GM12878 (cell line): Measurements from ENCODE around the gene CLCNKA. TPM values are rescaled to one million over a fixed set of nuclear protein-coding genes. Genes with fewer than 3 reads are reported as not detected.
"Not testable (repeated sequence)": the region's sequence is repeated elsewhere in the genome, so short reads cannot be mapped to it uniquely, and the experiment has no call there.

Source experiments
- ATAC-seq: fragments of 200-7000 bp; cut with Tn5 transposase; 3 replicates; pipeline ENCODE4 v1.9.1; 2020; ENCODE audit warnings: mild to moderate bottlenecking, moderate library complexity
- BruUV-seq: library from RNA; stranded (reverse); fragments of 400-500 nt; replicated peaks from 2 replicates; lab custom pipeline; 2021; lab: Mats Ljungman, UMichigan
- CTCF ChIA-PET: fragments of 300-600 bp; sonication (Branson Sonifier 250); formaldehyde crosslinking; extraction: SDS; loops from one replicate; lab custom pipeline; 2021; ENCODE audit warnings: inconsistent platforms; lab: Yijun Ruan, JAX
- POLR2A ChIA-PET: fragments of 350-600 bp; formaldehyde crosslinking; extraction: SDS; loops from one replicate; lab custom pipeline; 2021; ENCODE audit warnings: inconsistent platforms; lab: Charles Lee
- RAD21 ChIA-PET: fragments of 300-600 bp; sonication (Branson Sonifier 250); formaldehyde crosslinking; loops from one replicate; lab custom pipeline; 2023; ENCODE audit warnings: antibody characterized with exemption; ENCODE audit not compliant: unreplicated experiment; lab: Charles Lee
- SMC1A ChIA-PET: fragments of 300-600 bp; sonication (Branson Sonifier 250); formaldehyde crosslinking; loops from one replicate; lab custom pipeline; 2023; ENCODE audit not compliant: unreplicated experiment, uncharacterized antibody; lab: Charles Lee
- DNase-seq: peaks from one replicate; pipeline ENCODE4 v3.0.0-alpha.2; 2011; ENCODE audit warnings: low read depth, low spot score
- FAIRE-seq: peaks from 3 replicates; lab custom pipeline; 2011; peaks lifted over from hg19 to GRCh38; lab: Jason Lieb, UNC
- H2AFZ ChIP-seq: 2 replicates; pipeline ENCODE4 v1.6.0; 2011; ENCODE audit warnings: low read depth, low read length, control low read depth; ENCODE audit not compliant: control insufficient read depth
- H3K27ac ChIP-seq: 2 replicates; pipeline ENCODE4 v1.5.1; 2011; ENCODE audit warnings: control low read depth; ENCODE audit not compliant: control insufficient read depth, insufficient read depth
- H3K27me3 ChIP-seq, 2 experiments: replicated peaks in 1 of 2; 2 replicates each; pipeline versions ENCODE4 v1.6.0 to v1.6.1; 2011; ENCODE audit warnings: low read length in 1 of 2; ENCODE audit not compliant: control insufficient read depth in 2 of 2, insufficient read depth in 2 of 2
- H3K36me3 ChIP-seq, 2 experiments: 2 replicates each; pipeline ENCODE4 v1.5.1; 2011; ENCODE audit warnings: low read length in 1 of 2; ENCODE audit not compliant: control insufficient read depth in 2 of 2, insufficient read depth in 2 of 2
- H3K4me1 ChIP-seq: 2 replicates; pipeline ENCODE4 v1.6.1; 2011; ENCODE audit warnings: mild to moderate bottlenecking, low read length, moderate library complexity, mixed read lengths; ENCODE audit not compliant: control insufficient read depth, insufficient read depth
- H3K4me2 ChIP-seq: 2 replicates; pipeline ENCODE4 v1.6.0; 2011; ENCODE audit warnings: control low read depth; ENCODE audit not compliant: control insufficient read depth, insufficient read depth
- H3K4me3 ChIP-seq: fragments of 200-600 bp; sonication (generic); 2 replicates; pipeline ENCODE4 v1.5.1; 2016
- H3K79me2 ChIP-seq: 2 replicates; pipeline ENCODE4 v1.6.0; 2011; ENCODE audit warnings: low read length; ENCODE audit not compliant: control insufficient read depth, insufficient read depth
- H3K9ac ChIP-seq: 2 replicates; pipeline ENCODE4 v1.8.0; 2011; ENCODE audit warnings: low read length, control low read depth, mixed read lengths; ENCODE audit not compliant: control insufficient read depth, insufficient read depth
- H3K9me3 ChIP-seq: replicated peaks from 3 replicates; pipeline ENCODE4 v1.5.1; 2011; ENCODE audit warnings: mild to moderate bottlenecking, low read length; ENCODE audit not compliant: control insufficient read depth, insufficient read depth
- H4K20me1 ChIP-seq: 2 replicates; pipeline ENCODE4 v1.6.0; 2011; ENCODE audit not compliant: control insufficient read depth, insufficient read depth
- WGBS: methylation state at CpG from one replicate; pipeline ENCODE4 v1.1.6; 2016; ENCODE audit warnings: low lambda C conversion rate; ENCODE audit not compliant: insufficient replicate concordance, insufficient coverage; ENCODE audit errors: missing lambda C conversion rate; 5-methylcytosine and 5-hydroxymethylcytosine counted together
- in situ Hi-C: fragments of 300-500 bp; cut with MboI; formaldehyde crosslinking; loops from 9 replicates; pipeline ENCODE4 v1.14.3; 2018; ENCODE audit warnings: mixed read lengths
- intact Hi-C: fragments of 100-400 bp; cut with micrococcal nuclease; formaldehyde crosslinking; loops from one replicate; pipeline ENCODE4 v1.14.2; 2022; ENCODE audit not compliant: unreplicated experiment
- polyA plus RNA-seq, 11 experiments: library from polyadenylated mRNA; depleted of rRNA in 4 of 11; unstranded in 6 of 11; stranded (reverse) in 5 of 11; fragments of >200 nt; fragmentation: Nextera tagmentation in 4 of 11; fragmentation: Illumina TruSeq in 1 of 11; extraction: Ambion mirVana in 4 of 11; extraction: Trizol in 1 of 11; gene quantifications; 1 replicate in 1 of 11; 2 replicates in 10 of 11; pipeline versions ENCODE4 v1.2.1 to v1.2.3, GENCODE V29; 2011 to 2016; ENCODE audit warnings: inconsistent platforms in 2 of 11, missing spikeins in 2 of 11, low read depth in 1 of 11
- total RNA-seq, 4 experiments: library from RNA; depleted of rRNA in 3 of 4; stranded (reverse); fragments of >200 nt in 3 of 4; fragmentation: Illumina TruSeq in 1 of 4; extraction: Trizol in 1 of 4; gene quantifications; 2 replicates each; pipeline versions ENCODE4 v1.2.1 to v1.2.3, GENCODE V29; 2013 to 2021

The CLCNKA gene
- total and polyA plus RNA-seq, 10 of the 15 experiments (the other 5 are each of a cell fraction or from before 2014, with no cell fraction given) = 0.02 to 0.15 (median 0.08) TPM; not detected in 6

DNA sequence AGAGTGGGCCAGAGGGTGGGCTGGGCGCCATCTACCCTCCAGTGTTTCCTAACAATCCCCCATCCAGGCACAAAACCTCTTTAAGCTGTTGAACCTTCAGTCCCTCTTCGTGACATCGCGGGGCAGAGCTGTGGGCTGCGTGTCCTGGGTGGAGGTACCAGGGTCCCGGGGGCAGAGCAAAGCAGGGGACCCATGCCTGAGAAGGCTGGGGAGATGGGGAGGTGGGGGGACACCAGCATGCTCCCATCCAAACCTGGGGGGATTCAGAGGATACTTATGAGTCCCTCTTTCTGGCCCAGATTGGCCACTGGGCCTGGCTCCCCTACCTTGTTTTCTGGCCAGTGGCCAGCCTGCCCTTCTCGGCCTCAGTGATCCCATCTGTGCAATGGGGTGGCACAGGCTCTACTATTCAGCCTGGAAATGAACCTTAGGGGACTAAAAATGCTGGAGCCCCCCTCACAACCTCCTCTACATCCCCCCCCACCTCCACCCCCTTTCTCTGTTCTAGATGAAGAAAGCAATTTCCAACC lies 11.3 kb downstream of the CLCNKA start:
- POLR2A ChIA-PET = interaction anchor here (0.6 kb wide), 1 partner anchor 230 kb away, joined by 5 read pairs; no protein-coding TSS in a partner anchor
- BruUV-seq = not testable (repeated sequence)

DNA sequence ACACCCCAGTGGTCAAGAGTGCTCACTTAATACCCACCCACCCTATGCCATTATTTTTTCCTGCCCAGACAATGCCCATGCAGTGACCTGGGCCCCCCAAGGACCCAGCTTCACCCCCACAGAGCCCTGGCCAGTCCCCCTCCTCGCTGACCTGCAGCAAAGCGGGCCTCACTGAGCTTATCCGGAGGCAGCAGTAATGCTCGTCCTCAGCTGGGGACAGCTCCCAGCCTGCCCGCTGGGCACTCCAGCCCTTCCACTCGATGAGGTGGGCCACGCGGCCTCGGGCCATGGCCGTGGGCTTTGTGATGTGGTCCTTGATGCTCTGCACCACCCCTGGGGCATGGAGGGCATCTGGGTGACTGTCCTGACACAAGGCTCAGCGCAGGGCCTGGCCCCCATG lies 14.6 kb downstream of the CLCNKA start:
- H3K4me2 ChIP-seq, H2AFZ ChIP-seq, intact Hi-C loops, ATAC-seq, DNase-seq, H3K4me3 ChIP-seq, BruUV-seq, H3K79me2 ChIP-seq, RAD21 ChIA-PET, SMC1A ChIA-PET, POLR2A ChIA-PET, H4K20me1 ChIP-seq, H3K9ac ChIP-seq, FAIRE-seq, CTCF ChIA-PET, in situ Hi-C loops, H3K9me3 ChIP-seq, H3K27ac ChIP-seq, H3K4me1 ChIP-seq, H3K36me3 ChIP-seq, H3K27me3 ChIP-seq: not testable (repeated sequence)
- 37% methylated on average over 10 of the region's 11 CpGs for WGBS

More for the DNA sequence above, 11.3 kb downstream of the CLCNKA start:
- H3K4me1 ChIP-seq, H3K4me2 ChIP-seq, H3K27ac ChIP-seq, H3K36me3 ChIP-seq, H3K9me3 ChIP-seq, DNase-seq, FAIRE-seq, ATAC-seq, in situ Hi-C loops, H3K9ac ChIP-seq, H3K79me2 ChIP-seq, H4K20me1 ChIP-seq, H3K4me3 ChIP-seq, H3K27me3 ChIP-seq, H2AFZ ChIP-seq: not testable (repeated sequence)
- SMC1A ChIA-PET = interaction anchor here (1.5 to 3.6 kb wide), 2 partner anchors 21 to 25 kb away, joined by 5 to 17 read pairs; no protein-coding TSS in a partner anchor
- CTCF ChIA-PET = interaction anchor here (0.6 to 2.7 kb wide), 8 partner anchors 10 to 241 kb away, joined by 3 to 12 read pairs (median 3); partner anchors contain the start of gene CLCNKB
- RAD21 ChIA-PET = interaction anchor here (0.6 to 1.3 kb wide), 2 partner anchors 26 to 293 kb away, joined by 3 to 4 read pairs; no protein-coding TSS in a partner anchor
- WGBS = 63% methylated on average over 7 of the region's 7 CpGs
- intact Hi-C loops = loop anchor here (1.0 to 2.0 kb wide), 2 partner anchors 24 to 230 kb away; no protein-coding TSS in a partner anchor
